Activated T-helper 17 cell treated with anti-CD3 and anti-CD28 coated beads, Interleukin-2, amount 50 U/mL, for 72 hours (primary cell): ENCODE data around the gene SRSF4. TPM values are rescaled to one million over a fixed set of nuclear protein-coding genes. Genes with fewer than 3 reads are reported as not detected.
"Not testable (repeated sequence)": the region's sequence is repeated elsewhere in the genome, so short reads cannot be mapped to it uniquely, and the experiment has no call there.

Experiments used
- ATAC-seq: fragments of 150-1000 bp; cut with Tn5 transposase; replicated peaks from 2 replicates; pipeline ENCODE4 v1.10.0; 2021; ENCODE audit warnings: mild to moderate bottlenecking, moderate library complexity
- H3K27ac Mint-ChIP-seq: one replicate; pipeline ENCODE4 v1.8.0; 2022; ENCODE audit warnings: mixed read lengths
- H3K27me3 Mint-ChIP-seq: one replicate; pipeline ENCODE4 v1.8.0; 2022; ENCODE audit warnings: mixed read lengths
- H3K36me3 Mint-ChIP-seq: one replicate; pipeline ENCODE4 v1.8.0; 2022; ENCODE audit warnings: low read depth, mild to moderate bottlenecking, mixed read lengths
- H3K4me1 Mint-ChIP-seq: one replicate; pipeline ENCODE4 v1.8.0; 2022; ENCODE audit warnings: mixed read lengths
- H3K4me3 Mint-ChIP-seq: one replicate; pipeline ENCODE4 v1.8.0; 2022; ENCODE audit warnings: mild to moderate bottlenecking, mixed read lengths
- H3K9me3 Mint-ChIP-seq: one replicate; pipeline ENCODE4 v1.8.0; 2022; ENCODE audit warnings: mixed read lengths
- total RNA-seq, 2 donors: library from RNA; stranded (reverse); gene quantifications; one replicate each; pipeline ENCODE4 v1.2.3, GENCODE V29; 2022

The SRSF4 gene
- 100 to 1,000 TPM; 118 to 125 TPM for total RNA-seq

DNA sequence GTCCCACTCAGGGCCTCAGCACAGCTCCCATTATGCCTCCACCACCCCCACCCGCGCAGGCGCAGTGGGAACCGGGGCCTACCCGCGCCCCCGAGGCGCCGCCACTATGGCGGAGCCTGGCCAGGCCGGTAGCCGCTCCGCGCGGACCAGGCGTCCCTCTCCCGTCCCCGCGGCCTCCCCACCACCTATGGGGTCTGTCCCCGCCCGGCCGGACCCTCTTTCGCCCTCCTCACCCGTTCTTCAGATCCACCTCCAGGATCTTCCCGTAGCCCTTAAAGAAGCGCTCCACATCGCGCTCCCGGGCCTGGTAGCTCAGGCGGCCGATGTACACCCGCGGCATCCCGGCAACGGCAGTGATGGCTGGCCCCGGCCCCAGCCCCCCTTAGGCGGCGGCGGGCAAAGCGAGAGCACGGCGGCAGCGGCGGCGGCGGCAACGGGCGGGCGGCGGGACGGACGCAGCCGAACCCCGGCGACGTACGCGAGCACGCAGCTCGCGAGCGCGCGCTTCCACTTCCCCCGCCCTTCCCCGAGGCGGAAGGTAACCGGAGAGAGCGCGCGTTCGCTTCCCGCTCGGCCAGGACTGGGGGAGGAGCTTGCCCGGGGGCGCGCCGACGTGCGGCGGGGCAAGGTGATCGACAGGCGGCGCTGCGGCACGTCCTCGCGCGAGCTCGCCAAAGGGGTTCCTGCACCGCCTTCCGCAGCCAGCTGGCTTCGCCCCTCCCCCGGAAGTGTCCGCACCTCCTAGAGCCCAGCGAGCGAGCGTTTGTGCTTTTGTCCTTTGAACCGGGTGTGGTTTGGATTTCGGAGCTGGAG, at the start of gene SRSF4:
TSS of gene SRSF4 (minus strand) at position 488 of the 813 bp plus-strand sequence. CDS start at position 340, 148 bp downstream.
- ATAC-seq, result peak; percentile 92
- Mint-ChIP-seq H3K4me3 (peak within 1 kb of the TSS; percentile 93), H3K4me1 (peaks cover 31% of the 10 kb centered on the region), H3K27me3 (no peaks in the 10 kb centered on the region), H3K27ac (peak within 1 kb of the TSS; percentile 94), H3K36me3 (peaks cover 47% of the 10 kb centered on the region), H3K9me3 (no peaks in the 10 kb centered on the region)

DNA sequence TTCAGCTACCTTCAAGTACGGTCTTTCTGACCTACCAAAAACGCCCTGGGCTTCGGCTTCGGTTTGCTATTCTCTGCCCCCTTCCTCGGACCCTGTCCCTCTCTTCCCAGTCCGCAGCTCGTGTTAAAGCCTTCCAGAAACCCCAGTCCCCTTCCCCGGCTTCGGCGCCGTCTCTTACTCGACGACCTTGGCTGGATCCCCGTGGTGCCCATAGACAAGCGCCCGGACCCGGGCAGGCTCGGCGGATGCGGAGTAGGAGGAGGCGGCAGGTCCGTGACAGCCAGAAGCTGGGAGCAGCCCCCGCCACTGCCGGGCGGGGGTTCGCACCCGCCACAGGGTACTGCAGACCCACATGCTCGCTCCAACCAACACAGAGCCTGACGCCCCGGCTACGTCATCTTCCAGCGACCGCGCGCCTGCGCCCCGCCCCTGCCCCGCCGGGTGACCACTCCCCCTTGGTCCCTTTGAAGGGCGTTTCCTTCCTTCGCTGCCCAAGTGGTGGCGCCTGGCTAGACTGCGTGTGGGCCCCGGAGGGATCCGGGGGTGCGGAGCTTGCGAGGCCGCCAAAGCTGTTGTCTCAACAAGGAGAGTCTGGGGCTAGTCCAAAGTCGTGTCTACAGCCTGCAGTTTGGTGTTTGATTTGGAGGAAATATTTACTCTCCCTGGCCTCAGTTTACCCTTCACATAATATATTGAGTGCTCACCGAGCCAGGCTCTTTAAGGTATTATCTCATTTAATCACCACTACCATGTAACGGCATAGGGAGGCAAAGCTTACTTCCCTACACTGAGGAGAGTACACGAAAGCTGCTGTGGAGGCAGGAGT, 49.1 kb upstream of the SRSF4 start, which contains the start of gene MECR:
TSS of gene MECR (minus strand) at position 382 of the 826 bp plus-strand sequence. CDS start at position 354, 28 bp downstream.
- no peaks in the 10 kb centered on the region for H3K36me3 Mint-ChIP-seq
- H3K27me3 Mint-ChIP-seq, result peaks cover 9% of the 10 kb centered on the region
- H3K27ac Mint-ChIP-seq, result peak within 1 kb of the TSS; percentile 94
- H3K4me1 Mint-ChIP-seq, result peaks cover 9% of the 10 kb centered on the region
- ATAC-seq, result peak; percentile 99
- H3K4me3 Mint-ChIP-seq, result peak within 1 kb of the TSS; percentile 98
- H3K9me3 Mint-ChIP-seq, result no peaks in the 10 kb centered on the region

DNA sequence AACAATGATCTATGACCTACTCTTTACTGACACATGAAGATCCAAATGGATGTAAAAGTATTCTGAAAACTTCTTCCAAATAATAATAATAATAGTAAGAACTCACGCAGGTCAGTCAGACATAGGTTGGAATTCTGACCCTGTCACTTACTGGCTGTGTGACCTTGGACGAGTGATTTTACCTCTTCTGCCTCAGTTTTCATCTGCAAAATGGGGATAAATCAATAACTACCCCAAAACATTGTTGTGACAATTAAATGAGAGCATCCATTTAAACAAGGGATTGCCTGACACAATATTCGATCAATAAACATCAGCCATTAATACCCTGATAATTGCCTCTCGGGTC, 48.5 kb upstream of the SRSF4 start:
- Mint-ChIP-seq H3K27ac (peak overlapping the region; percentile 94), H3K27me3 (peaks cover 5% of the 10 kb centered on the region), H3K36me3 (no peaks in the 10 kb centered on the region), H3K4me1 (peaks cover 9% of the 10 kb centered on the region), H3K4me3 (peak overlapping the region; percentile 98), H3K9me3 (no peaks in the 10 kb centered on the region)
- ATAC-seq, result no peak

DNA sequence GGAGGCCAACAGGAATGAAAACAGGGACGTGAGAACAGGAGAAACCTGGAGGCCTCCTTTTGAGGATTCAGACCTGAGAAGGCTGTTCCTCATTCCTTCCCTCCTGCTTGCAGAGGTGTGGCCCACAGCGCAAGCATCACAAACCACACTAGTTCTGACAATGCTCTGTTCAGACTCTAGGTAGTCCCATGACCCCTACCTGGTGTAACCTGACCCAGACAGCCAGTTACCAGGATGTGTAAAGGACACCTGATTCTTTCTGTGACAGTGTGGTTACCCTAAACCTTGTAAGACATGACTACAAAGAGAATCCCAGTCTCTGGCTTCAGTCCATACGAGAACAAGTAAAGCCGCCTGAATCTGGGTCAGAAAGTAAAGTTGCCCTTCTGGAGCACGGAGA, 45.8 kb upstream of the SRSF4 start:
- Mint-ChIP-seq H3K27ac (no peak overlapping the region), H3K9me3 (no peaks in the 10 kb centered on the region), H3K4me1 (peaks cover 9% of the 10 kb centered on the region), H3K27me3 (no peaks in the 10 kb centered on the region), H3K4me3 (no peak overlapping the region), H3K36me3 (no peaks in the 10 kb centered on the region)
- no peak for ATAC-seq

DNA sequence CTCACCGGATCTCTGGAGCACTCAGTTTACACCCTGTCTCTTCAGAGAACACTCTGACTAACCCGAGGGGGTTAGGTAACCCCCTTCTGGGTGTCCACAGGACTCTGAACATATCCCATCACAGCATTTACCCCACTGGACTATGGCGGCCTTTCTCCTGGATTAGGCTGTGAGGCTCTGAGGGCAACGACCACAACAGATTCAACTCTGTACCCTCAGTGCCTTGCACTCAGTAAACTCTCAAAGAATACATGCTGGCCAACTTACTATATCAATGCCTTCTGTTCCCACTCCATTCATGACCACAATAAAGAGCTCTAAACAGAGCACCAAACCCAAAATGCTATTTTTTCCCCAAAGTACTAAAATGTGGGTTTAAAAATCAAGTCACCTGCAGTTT, 43.7 kb upstream of the SRSF4 start:
- H3K4me1 Mint-ChIP-seq, result no peaks in the 10 kb centered on the region
- no peak overlapping the region for H3K4me3 Mint-ChIP-seq
- H3K36me3 Mint-ChIP-seq, result peaks cover 11% of the 10 kb centered on the region
- H3K27ac Mint-ChIP-seq, result no peak overlapping the region
- H3K9me3 Mint-ChIP-seq, result no peaks in the 10 kb centered on the region
- no peaks in the 10 kb centered on the region for H3K27me3 Mint-ChIP-seq
- no peak for ATAC-seq

DNA sequence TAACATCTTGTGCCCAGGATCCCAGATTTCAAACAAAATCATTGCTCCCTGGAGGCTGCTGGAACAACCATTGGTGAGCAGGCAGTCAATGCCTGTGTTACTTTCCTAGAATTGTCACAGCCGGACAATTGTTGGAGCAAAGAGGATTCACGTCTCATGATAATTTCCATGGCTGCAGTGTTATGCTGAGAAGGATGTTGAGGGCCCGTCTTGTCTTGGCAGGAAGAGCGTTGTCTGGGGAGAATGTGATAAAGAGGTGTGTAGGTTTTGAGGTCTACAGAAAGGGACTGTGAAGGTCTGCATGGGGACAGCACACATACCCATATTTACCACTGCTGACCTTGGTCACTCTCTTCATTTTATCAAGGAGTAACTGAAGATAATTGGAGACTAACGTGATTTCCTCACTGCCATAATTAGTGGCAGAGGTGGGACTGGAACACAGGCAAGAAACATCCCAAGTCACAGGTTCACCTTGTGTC, 42.7 kb upstream of the SRSF4 start:
- Mint-ChIP-seq H3K9me3 (no peaks in the 10 kb centered on the region), H3K27ac (no peak overlapping the region), H3K4me3 (no peak overlapping the region), H3K36me3 (peaks cover 20% of the 10 kb centered on the region), H3K27me3 (no peaks in the 10 kb centered on the region), H3K4me1 (no peaks in the 10 kb centered on the region)
- no peak for ATAC-seq

DNA sequence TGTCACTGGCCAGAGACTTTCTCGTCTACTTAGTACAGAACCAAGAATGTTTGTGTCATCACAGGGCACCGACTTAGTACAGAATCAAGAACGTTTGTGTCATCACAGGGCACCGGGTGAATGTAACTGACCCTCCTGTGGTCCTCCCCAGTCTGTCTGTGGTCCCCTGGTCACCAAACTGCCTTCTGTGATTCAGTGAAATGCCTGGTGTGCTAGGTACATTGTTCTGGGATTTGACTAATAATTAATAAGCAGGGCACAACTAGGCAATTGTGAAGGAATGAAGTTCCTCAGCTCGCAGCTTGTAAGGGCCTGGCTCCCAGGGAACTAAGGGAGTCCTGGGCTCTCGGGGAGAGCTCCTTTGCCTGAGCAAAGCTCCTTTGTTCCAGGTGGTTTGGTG, 41.8 kb upstream of the SRSF4 start:
- Mint-ChIP-seq H3K27ac (peak overlapping the region; percentile 15), H3K36me3 (peaks cover 22% of the 10 kb centered on the region), H3K4me3 (no peak overlapping the region), H3K9me3 (no peaks in the 10 kb centered on the region), H3K4me1 (no peaks in the 10 kb centered on the region), H3K27me3 (no peaks in the 10 kb centered on the region)
- no peak for ATAC-seq

DNA sequence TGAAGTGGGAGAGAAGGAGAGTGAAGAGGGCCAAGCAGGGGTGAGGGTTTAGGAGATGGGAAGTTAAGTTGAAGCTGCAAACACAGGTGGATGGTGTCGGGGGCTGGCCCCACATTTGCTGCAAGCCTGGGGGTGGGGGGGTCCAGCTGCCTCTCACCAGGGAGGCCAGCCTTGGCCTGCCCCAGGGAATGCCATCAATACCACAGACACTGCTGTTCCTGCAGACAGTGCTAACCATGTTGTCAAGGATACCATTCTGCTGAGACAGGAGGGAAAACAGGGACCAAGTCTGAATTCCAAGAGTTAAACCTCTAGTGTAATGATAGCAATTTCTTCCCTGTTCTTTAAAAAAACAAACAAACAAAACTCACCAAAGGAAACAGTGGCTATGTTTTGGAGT, 41.0 kb upstream of the SRSF4 start:
- no peaks in the 10 kb centered on the region for H3K27me3 Mint-ChIP-seq
- ATAC-seq, result no peak
- H3K36me3 Mint-ChIP-seq, result peaks cover 22% of the 10 kb centered on the region
- no peaks in the 10 kb centered on the region for H3K4me1 Mint-ChIP-seq
- H3K27ac Mint-ChIP-seq, result no peak overlapping the region
- no peak overlapping the region for H3K4me3 Mint-ChIP-seq
- H3K9me3 Mint-ChIP-seq, result no peaks in the 10 kb centered on the region

DNA sequence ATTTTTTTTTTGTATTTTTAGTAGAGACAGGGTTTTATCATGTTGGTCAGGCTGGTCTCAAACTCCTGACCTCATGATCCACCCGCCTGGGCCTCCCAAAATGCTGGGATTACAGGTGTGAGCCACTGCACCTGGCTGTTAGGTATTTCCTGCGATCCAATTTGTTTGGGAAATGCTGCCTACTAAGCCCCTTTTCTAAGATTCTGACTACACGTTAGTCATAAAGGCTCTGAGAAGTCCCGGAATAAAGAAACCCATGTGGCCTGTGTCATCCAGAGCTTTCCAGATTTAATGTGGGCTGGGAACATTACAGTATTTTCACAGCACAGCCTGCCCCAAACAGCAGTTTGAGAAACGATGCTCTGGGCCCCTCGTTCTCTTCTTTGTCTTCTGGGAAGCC, 40.6 kb upstream of the SRSF4 start:
- H3K4me1 Mint-ChIP-seq, H3K9me3 Mint-ChIP-seq, H3K4me3 Mint-ChIP-seq, H3K27ac Mint-ChIP-seq, ATAC-seq, H3K27me3 Mint-ChIP-seq: not testable (repeated sequence)
- peaks cover 22% of the 10 kb centered on the region for H3K36me3 Mint-ChIP-seq

DNA sequence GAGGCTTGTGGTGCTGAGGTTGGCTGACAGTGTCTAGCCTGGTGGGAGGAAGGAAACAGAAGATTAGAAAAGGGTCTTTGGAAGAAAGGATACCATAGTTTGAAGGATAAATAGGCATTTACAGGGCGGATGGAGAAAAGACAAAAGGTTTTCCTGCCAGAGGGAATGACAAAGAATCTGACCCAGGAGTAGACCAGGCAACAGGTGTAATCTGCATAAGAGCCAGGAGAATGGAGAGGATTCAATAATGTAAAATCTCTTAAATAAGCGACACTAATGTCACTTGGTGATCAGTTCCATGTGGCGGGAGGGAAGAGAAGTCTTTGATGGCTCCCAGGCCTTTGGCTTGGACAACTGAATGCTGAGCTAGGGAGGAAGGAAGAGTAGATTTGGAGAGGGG, 39.6 kb upstream of the SRSF4 start:
- Mint-ChIP-seq H3K27me3 (no peaks in the 10 kb centered on the region), H3K36me3 (peaks cover 26% of the 10 kb centered on the region), H3K4me3 (no peak overlapping the region), H3K4me1 (no peaks in the 10 kb centered on the region), H3K9me3 (no peaks in the 10 kb centered on the region), H3K27ac (no peak overlapping the region)
- no peak for ATAC-seq

DNA sequence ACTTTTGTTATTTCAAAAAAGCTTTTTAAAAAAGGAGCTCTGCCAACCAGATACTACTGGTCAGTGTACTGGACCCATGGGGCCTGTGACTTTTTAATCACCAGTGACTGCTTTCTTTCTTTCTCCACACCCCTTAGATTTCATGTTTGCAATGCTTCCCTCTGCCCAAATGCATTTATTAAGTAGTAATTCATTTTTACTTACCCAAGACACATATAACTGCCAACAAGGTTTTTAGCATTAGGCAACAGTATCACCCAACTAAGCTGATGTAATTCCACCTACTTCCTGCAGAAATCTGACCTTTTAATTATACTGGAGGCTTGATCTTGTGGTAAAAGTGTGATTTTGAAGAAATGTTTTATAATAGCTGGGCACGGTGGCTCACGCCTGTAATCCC, 36.5 kb upstream of the SRSF4 start:
- Mint-ChIP-seq H3K27me3 (no peaks in the 10 kb centered on the region), H3K36me3 (peaks cover 54% of the 10 kb centered on the region), H3K4me3 (no peak overlapping the region), H3K9me3 (no peaks in the 10 kb centered on the region), H3K4me1 (no peaks in the 10 kb centered on the region), H3K27ac (no peak overlapping the region)
- no peak for ATAC-seq

DNA sequence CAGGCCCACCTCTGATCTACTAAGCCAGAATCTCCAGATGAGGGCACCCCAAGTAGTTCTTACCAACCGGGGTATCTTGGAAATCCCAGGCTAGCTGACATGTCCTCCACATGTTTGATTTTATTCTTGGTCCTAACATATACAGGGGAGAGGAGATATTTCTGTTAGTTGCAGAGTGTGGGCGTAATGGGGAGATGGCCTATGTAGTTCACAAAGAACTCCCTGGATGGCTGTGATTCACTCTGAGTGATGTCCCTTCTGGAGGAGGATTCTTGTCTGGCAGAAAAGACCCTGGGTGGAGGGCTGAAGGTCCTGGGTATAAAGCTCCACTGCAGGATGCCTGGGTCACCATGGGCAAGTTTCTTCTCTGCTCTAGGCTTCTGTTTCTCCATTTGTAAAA, 35.9 kb upstream of the SRSF4 start:
- no peaks in the 10 kb centered on the region for H3K9me3 Mint-ChIP-seq
- H3K27me3 Mint-ChIP-seq, result no peaks in the 10 kb centered on the region
- no peak overlapping the region for H3K27ac Mint-ChIP-seq
- H3K4me1 Mint-ChIP-seq, result no peaks in the 10 kb centered on the region
- ATAC-seq, result no peak
- peaks cover 59% of the 10 kb centered on the region for H3K36me3 Mint-ChIP-seq
- H3K4me3 Mint-ChIP-seq, result no peak overlapping the region

DNA sequence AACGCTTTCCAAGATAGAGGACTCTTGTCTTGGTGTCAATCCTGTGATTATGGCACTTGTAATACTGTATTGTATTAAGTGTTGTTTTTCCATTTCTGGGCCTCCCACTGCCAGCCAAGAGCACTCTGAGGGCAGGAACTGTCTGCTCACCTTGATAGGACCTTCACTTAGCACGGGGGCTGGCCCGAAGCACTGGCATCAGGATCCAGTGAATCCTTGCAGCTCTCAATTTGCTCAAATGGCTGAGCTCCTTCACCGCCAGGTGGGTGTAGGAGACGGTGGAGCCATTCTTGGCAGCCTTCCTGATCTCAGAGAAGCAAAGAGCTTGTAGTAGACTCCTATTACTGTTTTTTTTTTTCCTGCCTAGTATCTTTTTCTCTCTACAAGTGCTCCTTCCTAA, 31.4 kb upstream of the SRSF4 start:
- H3K4me3 Mint-ChIP-seq, result no peak overlapping the region
- no peaks in the 10 kb centered on the region for H3K4me1 Mint-ChIP-seq
- peaks cover 56% of the 10 kb centered on the region for H3K36me3 Mint-ChIP-seq
- H3K27ac Mint-ChIP-seq, result no peak overlapping the region
- no peaks in the 10 kb centered on the region for H3K9me3 Mint-ChIP-seq
- ATAC-seq, result no peak
- no peaks in the 10 kb centered on the region for H3K27me3 Mint-ChIP-seq

DNA sequence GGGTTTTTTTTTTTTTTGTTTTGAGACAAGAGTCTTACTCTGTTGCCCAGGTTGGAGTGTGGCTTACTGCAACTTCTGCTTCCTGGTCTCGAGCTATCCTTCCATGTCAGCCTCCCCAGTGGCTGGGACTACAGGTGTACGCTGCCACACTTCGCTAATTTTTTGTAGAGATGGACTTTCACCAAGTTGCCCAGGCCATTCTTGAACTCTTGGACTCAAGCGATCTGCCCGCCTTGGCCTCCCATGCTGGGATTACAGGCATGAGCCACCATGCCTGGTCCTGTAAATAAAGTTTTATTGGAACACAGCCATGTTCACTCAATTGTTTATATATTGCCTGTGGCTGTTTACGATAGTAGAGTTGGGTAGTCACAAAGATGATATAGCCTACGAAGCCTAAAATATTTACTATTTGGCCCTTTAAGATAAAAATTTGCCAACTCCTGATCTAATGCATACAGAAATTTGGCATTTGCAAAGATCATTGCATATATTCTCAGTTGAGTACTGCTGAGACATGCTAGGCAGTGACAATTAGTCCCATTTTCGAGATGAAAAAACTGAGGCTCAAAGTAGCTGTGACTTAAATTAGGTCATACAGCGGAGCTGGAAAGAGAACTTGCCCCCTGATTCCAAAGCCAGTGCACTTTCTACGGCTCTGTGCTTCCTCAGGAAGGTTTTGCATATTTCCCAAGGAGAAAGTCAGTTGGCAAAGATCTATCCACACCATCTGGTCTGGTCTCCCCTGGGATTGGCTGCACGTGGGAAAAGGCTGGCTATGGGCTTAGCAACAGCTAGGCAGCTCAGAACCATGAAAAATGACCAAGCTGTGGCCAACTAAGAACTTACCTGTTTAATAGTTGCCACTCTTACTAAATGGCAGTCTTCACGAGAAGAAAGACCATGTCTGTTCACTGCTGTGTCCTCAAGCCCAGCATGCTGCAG, 29.7 kb upstream of the SRSF4 start:
- no peak for ATAC-seq
- Mint-ChIP-seq H3K9me3 (no peaks in the 10 kb centered on the region), H3K36me3 (peaks cover 54% of the 10 kb centered on the region), H3K27me3 (no peaks in the 10 kb centered on the region), H3K4me3 (no peak overlapping the region), H3K4me1 (no peaks in the 10 kb centered on the region), H3K27ac (no peak overlapping the region)
